ENCODE measurements around the gene LSM7.
"Not testable (repeated sequence)": the region's sequence is repeated elsewhere in the genome, so short reads cannot be mapped to it uniquely, and the experiment has no call there.

LSM7 gene

GRCh38 chr19:2354670-2355069, 26.3 kb upstream of the LSM7 start:
- no peak for DNase-seq

GRCh38 chr19:2353887-2354592, 25.7 kb upstream of the LSM7 start:
- no peak for DNase-seq

GRCh38 chr19:2353159-2353886, 24.9 kb upstream of the LSM7 start:
- no peak for DNase-seq

- no peak for DNase-seq
Measured at GRCh38 chr19:2352121-2352520, 23.7 kb upstream of the LSM7 start.

- DNase-seq, result no peak
Measured at GRCh38 chr19:2351591-2351990, 23.2 kb upstream of the LSM7 start.

GRCh38 chr19:2350656-2351055, 22.3 kb upstream of the LSM7 start:
- no peak for DNase-seq

- not testable (repeated sequence) for DNase-seq
Measured at GRCh38 chr19:2349818-2350217, 21.4 kb upstream of the LSM7 start.

- DNase-seq, result no peak
Measured at GRCh38 chr19:2345794-2346663, 17.6 kb upstream of the LSM7 start.

DNA sequence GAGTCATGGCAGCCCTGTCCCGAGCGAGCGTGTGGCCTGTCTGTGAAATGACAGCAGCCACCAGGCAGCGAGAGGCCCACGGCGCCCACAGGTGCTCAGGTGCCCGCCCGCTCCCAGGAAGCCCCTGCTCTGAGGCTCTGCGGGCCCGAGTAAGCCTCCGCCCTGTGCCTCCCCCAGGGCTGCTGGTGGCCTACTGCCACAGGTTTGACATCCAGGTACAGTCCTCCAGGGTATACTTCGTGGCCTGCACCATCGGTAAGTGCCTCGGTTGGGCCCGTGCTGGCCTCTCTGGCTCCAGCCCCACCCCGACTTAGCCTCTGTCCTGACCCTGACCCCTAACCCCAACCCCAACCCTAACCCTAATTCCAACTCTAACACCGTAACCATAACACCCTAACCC, 16.7 kb upstream of the LSM7 start:
- DNase-seq, result no peak

- DNase-seq, result no peak
Measured at GRCh38 chr19:2344381-2344870, 16.0 kb upstream of the LSM7 start.

DNA sequence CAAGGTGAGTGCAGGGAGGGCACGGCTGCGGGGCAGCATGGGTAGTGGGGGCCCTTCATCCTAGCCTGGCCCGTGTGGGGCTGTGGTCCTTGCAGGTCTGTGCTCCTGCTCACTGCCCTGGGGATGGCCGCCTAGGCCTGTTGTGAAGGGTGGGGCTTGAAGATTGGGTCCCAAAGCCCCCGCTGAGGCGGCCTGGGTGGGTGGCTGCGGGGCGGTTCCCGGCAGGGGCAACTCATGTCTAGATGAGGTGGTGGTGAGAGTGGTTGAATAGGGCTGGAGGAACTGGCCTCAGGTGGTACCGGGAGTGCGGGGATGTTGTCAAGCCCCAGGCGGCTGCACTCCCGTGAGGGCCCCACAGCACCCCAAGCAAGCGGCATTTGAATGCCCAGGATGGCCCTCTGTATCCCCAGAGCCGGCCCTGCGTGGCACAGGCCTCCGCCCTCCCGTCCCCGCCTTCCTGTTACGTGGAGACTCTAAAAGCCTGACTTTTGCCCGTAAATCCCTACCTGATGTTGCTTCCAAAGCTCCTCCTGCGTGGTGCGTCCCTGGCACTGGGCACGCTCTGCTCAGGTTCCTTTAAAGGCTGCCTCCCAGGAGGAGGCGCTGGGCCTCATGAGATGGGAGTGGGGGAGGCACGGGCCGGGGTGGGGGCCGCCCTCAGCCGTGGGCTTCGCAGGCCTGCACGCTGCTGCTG, 15.1 kb upstream of the LSM7 start:
- DNase-seq, result no peak

- DNase-seq, result no peak
Measured at GRCh38 chr19:2342656-2343288, 14.4 kb upstream of the LSM7 start.

DNA sequence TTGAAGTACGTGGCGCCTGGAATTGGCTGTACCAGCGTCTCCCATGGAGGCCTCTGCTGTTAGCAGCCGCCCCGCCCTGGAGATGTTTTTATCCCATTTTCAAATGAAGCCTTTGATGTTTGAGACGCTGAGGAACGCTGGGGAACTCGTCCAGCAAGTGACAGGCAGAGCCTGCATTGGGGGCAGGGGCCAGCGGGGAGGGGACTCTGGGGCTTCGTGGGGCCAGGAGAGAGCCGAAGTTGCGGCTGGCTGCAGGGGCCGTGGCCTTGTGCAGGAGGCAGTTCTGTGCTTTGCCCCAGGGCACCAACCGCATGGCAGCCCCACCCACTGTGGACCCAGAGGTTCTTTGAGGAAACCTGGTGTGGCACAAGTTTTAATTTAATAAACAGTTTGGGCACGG, 13.6 kb upstream of the LSM7 start:
- no peak for DNase-seq

DNA sequence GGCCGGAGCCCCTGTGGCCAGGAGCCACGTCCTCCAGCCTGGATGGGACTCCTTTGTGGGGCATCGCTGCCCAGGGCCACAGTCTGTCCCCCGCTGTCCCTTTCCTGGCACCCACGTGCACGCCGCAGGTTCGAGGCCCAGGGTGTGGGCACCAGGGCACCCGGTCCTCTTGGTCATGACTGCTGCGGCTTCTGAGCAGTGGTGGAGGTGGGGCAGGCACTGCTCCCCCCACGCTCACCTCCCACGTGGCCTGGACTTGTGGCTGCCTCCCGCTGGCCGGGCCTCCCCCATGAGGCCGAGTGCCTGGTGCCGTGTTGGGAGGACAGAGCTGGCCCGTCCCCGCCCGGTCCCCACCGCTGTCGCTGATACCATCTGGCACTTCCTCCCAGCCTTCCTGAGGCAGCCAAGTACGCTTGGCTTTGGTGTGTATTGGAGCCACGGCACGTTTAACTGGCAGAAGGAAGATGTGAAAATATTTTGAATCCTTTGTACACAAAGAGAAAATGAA, 12.9 kb upstream of the LSM7 start:
- no peak for DNase-seq

GRCh38 chr19:2340496-2341243, 12.3 kb upstream of the LSM7 start:
- no peak for DNase-seq

- no peak for DNase-seq
Measured at GRCh38 chr19:2339644-2340310, 11.4 kb upstream of the LSM7 start.

DNA sequence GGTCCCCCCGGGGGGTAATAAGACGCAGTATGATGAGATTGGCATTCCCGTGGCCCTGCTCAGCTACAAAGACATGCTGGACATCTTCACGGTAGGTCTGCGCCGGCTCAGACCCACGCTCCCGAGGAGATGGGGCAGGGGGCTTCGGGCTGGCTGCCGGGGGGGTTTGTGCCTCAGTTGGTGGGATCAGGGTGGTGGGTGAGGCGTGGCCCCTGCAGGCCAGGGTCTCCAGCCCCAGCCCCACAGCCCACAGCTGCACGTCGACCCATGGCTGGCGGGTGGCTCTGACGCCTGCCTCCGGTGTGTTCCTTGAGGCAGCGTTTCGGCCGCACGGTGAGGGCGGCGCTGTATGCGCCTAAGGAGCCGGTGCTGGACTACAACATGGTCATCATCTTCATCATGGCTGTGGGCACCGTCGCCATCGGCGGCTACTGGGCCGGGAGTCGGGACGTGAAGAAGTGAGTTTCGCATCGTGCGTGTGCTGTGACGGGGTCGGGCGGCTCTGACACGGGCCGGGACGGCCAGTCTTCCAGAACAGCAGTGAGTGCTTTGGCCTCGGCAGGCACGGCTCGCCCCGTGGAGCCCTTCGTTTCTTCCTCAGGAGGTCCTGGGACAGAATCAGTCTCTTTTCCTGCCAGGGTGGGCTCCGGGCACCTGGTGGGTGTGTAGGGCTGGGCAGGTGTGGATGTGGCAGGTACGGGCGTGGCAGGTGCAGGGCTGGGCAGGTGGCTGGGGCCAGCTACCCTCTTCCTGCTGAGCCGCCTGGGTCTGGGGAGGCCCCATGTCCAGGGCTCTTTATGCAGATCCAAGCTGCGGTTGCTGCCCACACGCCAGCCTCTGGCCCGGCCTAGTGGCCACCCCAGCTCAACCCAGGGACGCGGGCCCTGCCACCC, 10.6 kb upstream of the LSM7 start:
- no peak for DNase-seq

DNA sequence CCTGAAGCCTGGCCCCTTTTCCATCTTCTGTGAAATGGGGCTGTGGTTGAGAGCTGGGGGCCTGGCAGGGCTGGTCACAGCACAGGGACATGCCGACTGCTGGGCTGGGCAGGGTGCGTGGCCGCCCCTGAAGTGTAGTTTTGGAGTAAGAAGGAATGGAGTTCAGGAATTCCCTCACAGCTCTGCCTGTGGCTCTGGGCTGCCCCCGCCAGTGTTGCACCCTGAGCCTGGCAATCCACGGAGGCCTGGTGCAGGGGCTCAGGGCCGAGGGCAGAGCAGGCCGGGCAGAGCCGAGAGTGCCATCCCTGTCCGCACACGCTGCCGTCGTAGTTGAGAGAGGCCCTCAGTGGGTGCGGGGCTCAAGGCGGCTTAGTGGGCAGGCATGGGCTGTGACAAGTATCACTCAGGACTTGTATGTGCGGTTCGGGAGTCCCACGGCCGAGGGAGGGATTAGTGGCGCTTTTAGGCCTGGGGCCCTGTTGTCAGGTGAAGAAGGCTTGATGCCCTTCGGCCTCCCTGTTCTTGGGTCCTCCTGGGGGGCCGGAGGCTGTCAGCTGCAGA, 9.7 kb upstream of the LSM7 start:
- no peak for DNase-seq

DNA sequence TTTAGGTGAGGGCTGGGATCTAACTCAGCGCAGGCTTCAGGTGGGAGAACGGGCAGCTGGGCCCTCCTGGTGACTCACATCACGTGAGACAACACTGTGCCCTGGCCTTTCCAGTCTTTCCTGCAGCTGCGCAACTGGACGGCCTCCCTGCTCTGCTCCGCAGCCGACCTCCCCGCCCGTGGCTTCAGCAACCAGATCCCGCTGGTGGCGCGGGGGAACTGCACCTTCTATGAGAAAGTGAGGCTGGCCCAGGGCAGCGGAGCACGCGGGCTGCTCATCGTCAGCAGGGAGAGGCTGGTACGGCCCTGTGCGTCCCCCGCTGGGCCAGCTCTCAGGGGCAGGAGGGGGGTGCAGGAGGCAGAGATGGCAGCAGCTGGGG, 8.9 kb upstream of the LSM7 start:
- peak; percentile 91 for DNase-seq
